Fibroblast of skin of left biceps (primary cell): ENCODE data around the gene CBY3.
"Not testable (repeated sequence)": the region's sequence is repeated elsewhere in the genome, so short reads cannot be mapped to it uniquely, and the experiment has no call there.

Source experiments
- DNase-seq, 2 experiments: peaks; one replicate each; pipeline ENCODE4 v3.0.0-alpha.2; 2013; ENCODE audit warnings: low read depth in 2 of 2

Gene CBY3

GRCh38 chr5:179680780-179681401 is at the start of gene CBY3:
Gene CBY3 (minus strand): TSS chr5:179681034. CDS start chr5:179680918, 116 bp downstream.
- DNase-seq: no peak

- no peak for DNase-seq
These were observed 49.5 kb upstream of the CBY3 start for GRCh38 chr5:179730356-179730755.

- no peak for DNase-seq
These were observed 48.9 kb upstream of the CBY3 start for GRCh38 chr5:179729727-179730126.

GRCh38 chr5:179729303-179729702 is 48.5 kb upstream of the CBY3 start:
- DNase-seq: no peak

GRCh38 chr5:179727106-179727505 is 46.3 kb upstream of the CBY3 start:
- no peak for DNase-seq

GRCh38 chr5:179724163-179724562 is 43.3 kb upstream of the CBY3 start:
- no peak for DNase-seq

- no peak for DNase-seq
These were observed 39.4 kb upstream of the CBY3 start for GRCh38 chr5:179720222-179720621.

- no peak for DNase-seq
These were observed 35.5 kb upstream of the CBY3 start for GRCh38 chr5:179716286-179716685.

- DNase-seq: no peak
These were observed 19.6 kb upstream of the CBY3 start for GRCh38 chr5:179700401-179700918.

- no peak for DNase-seq
These were observed 18.9 kb upstream of the CBY3 start for GRCh38 chr5:179699616-179700237.

- DNase-seq: no peak
These were observed 18.2 kb upstream of the CBY3 start, which contains the start of gene CANX for GRCh38 chr5:179698935-179699615. Gene CANX (plus strand): TSS chr5:179698967. CDS start chr5:179705682, 6,715 bp downstream.

GRCh38 chr5:179697993-179698934 is 17.4 kb upstream of the CBY3 start:
- DNase-seq: peak; percentile 98 to 99

GRCh38 chr5:179697543-179697942 is 16.7 kb upstream of the CBY3 start:
- DNase-seq: not testable (repeated sequence)

- DNase-seq: no peak
These were observed 16.3 kb upstream of the CBY3 start for GRCh38 chr5:179697108-179697507.

GRCh38 chr5:179696603-179697002 is 15.8 kb upstream of the CBY3 start:
- no peak for DNase-seq

- DNase-seq: no peak
These were observed 13.7 kb upstream of the CBY3 start for GRCh38 chr5:179694561-179694960.

GRCh38 chr5:179689212-179689611 is 8.4 kb upstream of the CBY3 start:
- not testable (repeated sequence) for DNase-seq

GRCh38 chr5:179680014-179680779 is 637 bp downstream of the CBY3 start:
- DNase-seq: no peak

GRCh38 chr5:179679014-179679674 is 1.7 kb downstream of the CBY3 start:
- no peak for DNase-seq
